ENCODE data around the gene MMP7.
"Not testable (repeated sequence)": the region's sequence is repeated elsewhere in the genome, so short reads cannot be mapped to it uniquely, and the experiment has no call there.

MMP7 gene

GRCh38 chr11:102510439-102511135 lies 20.0 kb downstream of the MMP7 start:
- Histone ChIP-seq H3K27ac (ENCODE audit: low read depth, low read length) (no peak overlapping the region), H3K9me3 (ENCODE audit: control insufficient read depth, insufficient read depth, low read length) (no peaks in the 10 kb centered on the region), H4K20me1 (ENCODE audit: control insufficient read depth, insufficient read depth, low read depth, low read length) (no peaks in the 10 kb centered on the region), H3K79me2 (ENCODE audit: control insufficient read depth, low read length) (no peaks in the 10 kb centered on the region), H3K4me2 (ENCODE audit: low read length) (no peak overlapping the region), H3F3A (ENCODE audit: control insufficient read depth, insufficient read depth) (no peaks in the 10 kb centered on the region), H3K9me2 (replicated peaks; ENCODE audit: control insufficient read depth, low read length) (no peaks in the 10 kb centered on the region), H3K27me3 (ENCODE audit: control insufficient read depth, low read length) (no peaks in the 10 kb centered on the region), H3K4me1 (ENCODE audit: control insufficient read depth, low read length) (0 out of 2 replicates have a peak, but pooled peaks cover 2% of the 10 kb centered on the region), H3K36me3 (ENCODE audit: control insufficient read depth, low read length) (no peaks in the 10 kb centered on the region), H3K4me3 (ENCODE audit: low read length) (no peak overlapping the region)
- TF ChIP-seq EZH2phosphoT487 (IDR thresholded peaks at IDR 0.05; ENCODE audit: borderline replicate concordance, low read length) (no peak), CTCF (IDR thresholded peaks at IDR 0.05; ENCODE audit: low read depth, low read length, poor library complexity, severe bottlenecking) (no peak)

- H3K79me2 ChIP-seq (ENCODE audit: control insufficient read depth, low read length); H3K9me2 ChIP-seq (replicated peaks; ENCODE audit: control insufficient read depth, low read length); H3F3A ChIP-seq (ENCODE audit: control insufficient read depth, insufficient read depth); H3K27me3 ChIP-seq (ENCODE audit: control insufficient read depth, low read length); H4K20me1 ChIP-seq (ENCODE audit: control insufficient read depth, insufficient read depth, low read depth, low read length); H3K27ac ChIP-seq (ENCODE audit: low read depth, low read length); H3K4me3 ChIP-seq (ENCODE audit: low read length); H3K9me3 ChIP-seq (ENCODE audit: control insufficient read depth, insufficient read depth, low read length); H3K4me2 ChIP-seq (ENCODE audit: low read length); H3K36me3 ChIP-seq (ENCODE audit: control insufficient read depth, low read length): not testable (repeated sequence)
- peaks cover 16% of the 10 kb centered on the region for H3K4me1 ChIP-seq (ENCODE audit: control insufficient read depth, low read length)
These were observed 27.7 kb downstream of the MMP7 start for GRCh38 chr11:102502831-102503230.

- Histone ChIP-seq H3K36me3 (ENCODE audit: control insufficient read depth, low read length) (no peaks in the 10 kb centered on the region), H3K9me3 (ENCODE audit: control insufficient read depth, insufficient read depth, low read length) (no peaks in the 10 kb centered on the region), H3K27me3 (ENCODE audit: control insufficient read depth, low read length) (no peaks in the 10 kb centered on the region), H3K79me2 (ENCODE audit: control insufficient read depth, low read length) (no peaks in the 10 kb centered on the region), H3K27ac (ENCODE audit: low read depth, low read length) (no peak overlapping the region), H3K9me2 (replicated peaks; ENCODE audit: control insufficient read depth, low read length) (no peaks in the 10 kb centered on the region), H3F3A (ENCODE audit: control insufficient read depth, insufficient read depth) (no peaks in the 10 kb centered on the region), H3K4me3 (ENCODE audit: low read length) (no peak overlapping the region), H3K4me2 (ENCODE audit: low read length) (no peak overlapping the region), H3K4me1 (ENCODE audit: control insufficient read depth, low read length) (peaks cover 16% of the 10 kb centered on the region), H4K20me1 (ENCODE audit: control insufficient read depth, insufficient read depth, low read depth, low read length) (no peaks in the 10 kb centered on the region)
- TF ChIP-seq CTCF (IDR thresholded peaks at IDR 0.05; ENCODE audit: low read depth, low read length, poor library complexity, severe bottlenecking) (no peak), EZH2phosphoT487 (IDR thresholded peaks at IDR 0.05; ENCODE audit: borderline replicate concordance, low read length) (no peak)
These were observed 29.7 kb downstream of the MMP7 start for GRCh38 chr11:102500829-102501228.

GRCh38 chr11:102499931-102500330 lies 30.6 kb downstream of the MMP7 start:
- no peak overlapping the region for H3K4me3 ChIP-seq (ENCODE audit: low read length)
- no peak for TF ChIP-seq CTCF (IDR thresholded peaks at IDR 0.05; ENCODE audit: low read depth, low read length, poor library complexity, severe bottlenecking)
- TF ChIP-seq EZH2phosphoT487 (IDR thresholded peaks at IDR 0.05; ENCODE audit: borderline replicate concordance, low read length): no peak
- H3F3A ChIP-seq (ENCODE audit: control insufficient read depth, insufficient read depth): no peaks in the 10 kb centered on the region
- no peaks in the 10 kb centered on the region for H3K27me3 ChIP-seq (ENCODE audit: control insufficient read depth, low read length)
- no peaks in the 10 kb centered on the region for H4K20me1 ChIP-seq (ENCODE audit: control insufficient read depth, insufficient read depth, low read depth, low read length)
- H3K4me2 ChIP-seq (ENCODE audit: low read length): no peak overlapping the region
- no peaks in the 10 kb centered on the region for H3K9me2 ChIP-seq (replicated peaks; ENCODE audit: control insufficient read depth, low read length)
- H3K9me3 ChIP-seq (ENCODE audit: control insufficient read depth, insufficient read depth, low read length): no peaks in the 10 kb centered on the region
- no peaks in the 10 kb centered on the region for H3K79me2 ChIP-seq (ENCODE audit: control insufficient read depth, low read length)
- no peaks in the 10 kb centered on the region for H3K36me3 ChIP-seq (ENCODE audit: control insufficient read depth, low read length)
- H3K27ac ChIP-seq (ENCODE audit: low read depth, low read length): no peak overlapping the region
- peaks cover 23% of the 10 kb centered on the region for H3K4me1 ChIP-seq (ENCODE audit: control insufficient read depth, low read length)

Data from DOHH2 (cell line).